Muscle of leg (tissue), 11 donors: ENCODE data around the gene NRARP. TPM values are rescaled to one million over a fixed set of nuclear protein-coding genes. Genes with fewer than 3 reads are reported as not detected.

Experiments used
- DNase-seq: peaks from one replicate; pipeline ENCODE4 v3.0.0; 2013
- H3K27ac ChIP-seq: one replicate; pipeline ENCODE4 v1.5.1; 2013; ENCODE audit warnings: mild to moderate bottlenecking, low read length, control low read depth
- H3K27me3 ChIP-seq: one replicate; pipeline ENCODE4 v1.6.1; 2013; ENCODE audit warnings: low read length; ENCODE audit not compliant: control insufficient read depth, insufficient read depth
- H3K36me3 ChIP-seq: one replicate; pipeline ENCODE4 v1.6.1; 2013; ENCODE audit warnings: low read length; ENCODE audit not compliant: control insufficient read depth, insufficient read depth
- H3K4me1 ChIP-seq: one replicate; pipeline ENCODE4 v1.6.1; 2013; ENCODE audit warnings: low read length; ENCODE audit not compliant: control insufficient read depth, insufficient read depth
- H3K4me3 ChIP-seq: one replicate; pipeline ENCODE4 v1.5.1; 2013; ENCODE audit warnings: low read length, control low read depth
- H3K9me3 ChIP-seq: replicated peaks from 2 replicates; pipeline ENCODE4 v1.6.1; 2013; ENCODE audit warnings: low read depth, low read length; ENCODE audit not compliant: control insufficient read depth
- WGBS: methylation state at CpG from one replicate; pipeline ENCODE4 v1.1.5; 2013; ENCODE audit warnings: missing lambda C conversion rate; ENCODE audit not compliant: insufficient coverage; 5-methylcytosine and 5-hydroxymethylcytosine counted together
- polyA plus RNA-seq, 8 donors: library from polyadenylated mRNA; unstranded; fragments of 120-200 nt; gene quantifications; one replicate each; pipeline versions ENCODE4 v1.2.1 to v1.2.3, GENCODE V29; 2013; ENCODE audit warnings: inconsistent platforms in 1 of 8, low replicate concordance in 1 of 8; ENCODE audit not compliant: insufficient read length in 8 of 8, insufficient read depth in 1 of 8
- total RNA-seq: library from RNA; stranded (reverse); fragments of 120-200 nt; gene quantifications from one replicate; pipeline ENCODE4 v1.2.4, GENCODE V29; 2013

The NRARP gene
- total and polyA plus RNA-seq, 9 donors, result 2.5 to 7.5 (median 5.6) TPM

GRCh38 chr9:137325124-137325523 lies 23.1 kb upstream of the NRARP start:
- 82% methylated on average over 6 of the region's 10 CpGs for WGBS
- Histone ChIP-seq H3K4me3 (no peak overlapping the region), H3K36me3 (no peaks in the 10 kb centered on the region), H3K27me3 (no peaks in the 10 kb centered on the region), H3K9me3 (no peaks in the 10 kb centered on the region), H3K27ac (no peak overlapping the region), H3K4me1 (peaks cover 19% of the 10 kb centered on the region)
- DNase-seq, result no peak

GRCh38 chr9:137323531-137324331 lies 21.7 kb upstream of the NRARP start:
- no peaks in the 10 kb centered on the region for H3K9me3 ChIP-seq
- DNase-seq, result no peak
- no peaks in the 10 kb centered on the region for H3K27me3 ChIP-seq
- no peak overlapping the region for H3K27ac ChIP-seq
- no peaks in the 10 kb centered on the region for H3K36me3 ChIP-seq
- 88% methylated on average over 31 of the region's 37 CpGs for WGBS
- peaks cover 31% of the 10 kb centered on the region for H3K4me1 ChIP-seq
- no peak overlapping the region for H3K4me3 ChIP-seq

- H3K27me3 ChIP-seq, result no peaks in the 10 kb centered on the region
Observed at GRCh38 chr9:137321726-137322361, 19.8 kb upstream of the NRARP start.

GRCh38 chr9:137320555-137321384 lies 18.7 kb upstream of the NRARP start:
- H3K27ac ChIP-seq, result peak overlapping the region; percentile 40
- no peaks in the 10 kb centered on the region for H3K36me3 ChIP-seq
- WGBS, result 34% methylated on average over 22 of the region's 24 CpGs
- H3K27me3 ChIP-seq, result peaks cover 4% of the 10 kb centered on the region
- no peaks in the 10 kb centered on the region for H3K9me3 ChIP-seq
- peaks cover 48% of the 10 kb centered on the region for H3K4me1 ChIP-seq
- DNase-seq, result peak; percentile 57
- H3K4me3 ChIP-seq, result no peak overlapping the region

More at GRCh38 chr9:137321726-137322361, 19.8 kb upstream of the NRARP start:
- Histone ChIP-seq H3K9me3 (no peaks in the 10 kb centered on the region), H3K27ac (no peak overlapping the region), H3K36me3 (no peaks in the 10 kb centered on the region), H3K4me1 (peaks cover 41% of the 10 kb centered on the region), H3K4me3 (no peak overlapping the region)
- DNase-seq, result no peak
- WGBS, result 79% methylated on average over 21 of the region's 22 CpGs

- DNase-seq, result no peak
- 73% methylated on average over 19 of the region's 22 CpGs for WGBS
- H3K4me1 ChIP-seq, result peaks cover 56% of the 10 kb centered on the region
Observed at GRCh38 chr9:137319739-137320551, 17.9 kb upstream of the NRARP start.

GRCh38 chr9:137319011-137319738 lies 17.1 kb upstream of the NRARP start:
- H3K27ac ChIP-seq, result peak overlapping the region; percentile 72
- H3K36me3 ChIP-seq, result no peaks in the 10 kb centered on the region
- peaks cover 8% of the 10 kb centered on the region for H3K27me3 ChIP-seq
- peaks cover 61% of the 10 kb centered on the region for H3K4me1 ChIP-seq
- peak; percentile 52 for DNase-seq
- 57% methylated on average over 26 of the region's 26 CpGs for WGBS
- H3K9me3 ChIP-seq, result no peaks in the 10 kb centered on the region
- no peak overlapping the region for H3K4me3 ChIP-seq

More at GRCh38 chr9:137319739-137320551, 17.9 kb upstream of the NRARP start:
- Histone ChIP-seq H3K9me3 (no peaks in the 10 kb centered on the region), H3K36me3 (no peaks in the 10 kb centered on the region), H3K27ac (no peak overlapping the region), H3K27me3 (peaks cover 6% of the 10 kb centered on the region), H3K4me3 (no peak overlapping the region)

- H3K27ac ChIP-seq, result peak overlapping the region; percentile 72
- H3K27me3 ChIP-seq, result peaks cover 8% of the 10 kb centered on the region
- H3K9me3 ChIP-seq, result no peaks in the 10 kb centered on the region
- H3K4me1 ChIP-seq, result peaks cover 61% of the 10 kb centered on the region
- WGBS, result 77% methylated on average over 12 of the region's 18 CpGs
- H3K4me3 ChIP-seq, result no peak overlapping the region
- no peaks in the 10 kb centered on the region for H3K36me3 ChIP-seq
- DNase-seq, result no peak
Observed at GRCh38 chr9:137318602-137319001, 16.5 kb upstream of the NRARP start.

GRCh38 chr9:137317718-137318511 lies 15.8 kb upstream of the NRARP start:
- H3K27ac ChIP-seq, result peak overlapping the region; percentile 13
- DNase-seq, result peak; percentile 7

More at GRCh38 chr9:137317718-137318511, 15.8 kb upstream of the NRARP start:
- H3K4me1 ChIP-seq, result peaks cover 61% of the 10 kb centered on the region
- H3K4me3 ChIP-seq, result no peak overlapping the region
- peaks cover 8% of the 10 kb centered on the region for H3K27me3 ChIP-seq
- no peaks in the 10 kb centered on the region for H3K36me3 ChIP-seq
- 65% methylated on average over 15 of the region's 24 CpGs for WGBS
- no peaks in the 10 kb centered on the region for H3K9me3 ChIP-seq
